ENCODE results near the gene SOHLH2.

The SOHLH2 gene

GRCh38 chr13:36214163-36214921, at the start of gene SOHLH2:
Gene SOHLH2, minus strand, starts transcription at chr13:36214556. Its CDS starts 30 bp downstream, at chr13:36214526.
- Mint-ChIP-seq H3K4me1 (ENCODE audit: low read depth) (no peaks in the 10 kb centered on the region), H3K27ac (no peak within 1 kb of the TSS), H3K4me3 (no peak within 1 kb of the TSS)

GRCh38 chr13:36261976-36262375, 47.6 kb upstream of the SOHLH2 start:
- peaks cover 3% of the 10 kb centered on the region for H3K27me3 Mint-ChIP-seq (ENCODE audit: low read depth)

More at GRCh38 chr13:36214163-36214921, at the start of gene SOHLH2:
- peaks cover 8% of the 10 kb centered on the region for H3K9me3 Mint-ChIP-seq
- no peaks in the 10 kb centered on the region for H3K36me3 Mint-ChIP-seq (ENCODE audit: low read depth)
- no peaks in the 10 kb centered on the region for H3K27me3 Mint-ChIP-seq (ENCODE audit: low read depth)

GRCh38 chr13:36261011-36261410, 46.7 kb upstream of the SOHLH2 start:
- Mint-ChIP-seq H3K4me1 (ENCODE audit: low read depth) (no peaks in the 10 kb centered on the region), H3K9me3 (no peaks in the 10 kb centered on the region), H3K27me3 (ENCODE audit: low read depth) (no peaks in the 10 kb centered on the region), H3K27ac (no peak overlapping the region), H3K4me3 (no peak overlapping the region), H3K36me3 (ENCODE audit: low read depth) (no peaks in the 10 kb centered on the region)

More at GRCh38 chr13:36261976-36262375, 47.6 kb upstream of the SOHLH2 start:
- Mint-ChIP-seq H3K4me1 (ENCODE audit: low read depth) (no peaks in the 10 kb centered on the region), H3K4me3 (no peak overlapping the region), H3K27ac (no peak overlapping the region), H3K36me3 (ENCODE audit: low read depth) (no peaks in the 10 kb centered on the region), H3K9me3 (no peaks in the 10 kb centered on the region)

GRCh38 chr13:36259361-36260137, 45.2 kb upstream of the SOHLH2 start:
- Mint-ChIP-seq H3K27me3 (ENCODE audit: low read depth) (no peaks in the 10 kb centered on the region), H3K9me3 (no peaks in the 10 kb centered on the region), H3K27ac (no peak overlapping the region), H3K36me3 (ENCODE audit: low read depth) (no peaks in the 10 kb centered on the region), H3K4me3 (no peak overlapping the region), H3K4me1 (ENCODE audit: low read depth) (no peaks in the 10 kb centered on the region)

- Mint-ChIP-seq H3K9me3 (no peaks in the 10 kb centered on the region), H3K36me3 (ENCODE audit: low read depth) (no peaks in the 10 kb centered on the region), H3K4me3 (no peak overlapping the region), H3K4me1 (ENCODE audit: low read depth) (no peaks in the 10 kb centered on the region), H3K27ac (no peak overlapping the region), H3K27me3 (ENCODE audit: low read depth) (no peaks in the 10 kb centered on the region)
Observed at GRCh38 chr13:36258831-36259230, 44.5 kb upstream of the SOHLH2 start.

- H3K4me1 Mint-ChIP-seq (ENCODE audit: low read depth) = no peaks in the 10 kb centered on the region
- H3K36me3 Mint-ChIP-seq (ENCODE audit: low read depth) = no peaks in the 10 kb centered on the region
- H3K27me3 Mint-ChIP-seq (ENCODE audit: low read depth) = no peaks in the 10 kb centered on the region
- H3K4me3 Mint-ChIP-seq = no peak overlapping the region
- no peaks in the 10 kb centered on the region for H3K9me3 Mint-ChIP-seq
- no peak overlapping the region for H3K27ac Mint-ChIP-seq
Observed at GRCh38 chr13:36251526-36251925, 37.2 kb upstream of the SOHLH2 start.

GRCh38 chr13:36251017-36251416, 36.7 kb upstream of the SOHLH2 start:
- H3K4me3 Mint-ChIP-seq = no peak overlapping the region

GRCh38 chr13:36248700-36249099, 34.3 kb upstream of the SOHLH2 start:
- Mint-ChIP-seq H3K36me3 (ENCODE audit: low read depth) (no peaks in the 10 kb centered on the region), H3K9me3 (peaks cover 4% of the 10 kb centered on the region), H3K27ac (no peak overlapping the region), H3K27me3 (ENCODE audit: low read depth) (no peaks in the 10 kb centered on the region), H3K4me3 (no peak overlapping the region), H3K4me1 (ENCODE audit: low read depth) (no peaks in the 10 kb centered on the region)

More at GRCh38 chr13:36251017-36251416, 36.7 kb upstream of the SOHLH2 start:
- Mint-ChIP-seq H3K9me3 (peaks cover under 1% of the 10 kb centered on the region), H3K27me3 (ENCODE audit: low read depth) (no peaks in the 10 kb centered on the region), H3K4me1 (ENCODE audit: low read depth) (no peaks in the 10 kb centered on the region), H3K27ac (no peak overlapping the region), H3K36me3 (ENCODE audit: low read depth) (no peaks in the 10 kb centered on the region)

GRCh38 chr13:36244990-36245389, 30.6 kb upstream of the SOHLH2 start:
- Mint-ChIP-seq H3K4me3 (no peak overlapping the region), H3K9me3 (peaks cover 4% of the 10 kb centered on the region), H3K36me3 (ENCODE audit: low read depth) (no peaks in the 10 kb centered on the region), H3K4me1 (ENCODE audit: low read depth) (no peaks in the 10 kb centered on the region), H3K27me3 (ENCODE audit: low read depth) (no peaks in the 10 kb centered on the region), H3K27ac (no peak overlapping the region)

- Mint-ChIP-seq H3K9me3 (peaks cover 4% of the 10 kb centered on the region), H3K4me3 (no peak overlapping the region), H3K4me1 (ENCODE audit: low read depth) (no peaks in the 10 kb centered on the region), H3K27me3 (ENCODE audit: low read depth) (no peaks in the 10 kb centered on the region), H3K27ac (no peak overlapping the region), H3K36me3 (ENCODE audit: low read depth) (no peaks in the 10 kb centered on the region)
Observed at GRCh38 chr13:36244073-36244472, 29.7 kb upstream of the SOHLH2 start.

- Mint-ChIP-seq H3K9me3 (peaks cover 4% of the 10 kb centered on the region), H3K36me3 (ENCODE audit: low read depth) (no peaks in the 10 kb centered on the region), H3K4me3 (no peak overlapping the region), H3K4me1 (ENCODE audit: low read depth) (no peaks in the 10 kb centered on the region), H3K27me3 (ENCODE audit: low read depth) (no peaks in the 10 kb centered on the region), H3K27ac (no peak overlapping the region)
Observed at GRCh38 chr13:36242761-36243160, 28.4 kb upstream of the SOHLH2 start.

- H3K4me1 Mint-ChIP-seq (ENCODE audit: low read depth) = no peaks in the 10 kb centered on the region
- no peak overlapping the region for H3K27ac Mint-ChIP-seq
- no peaks in the 10 kb centered on the region for H3K36me3 Mint-ChIP-seq (ENCODE audit: low read depth)
- no peaks in the 10 kb centered on the region for H3K27me3 Mint-ChIP-seq (ENCODE audit: low read depth)
- H3K9me3 Mint-ChIP-seq = no peaks in the 10 kb centered on the region
- H3K4me3 Mint-ChIP-seq = no peak overlapping the region
Observed at GRCh38 chr13:36231236-36231635, 16.9 kb upstream of the SOHLH2 start.

GRCh38 chr13:36224730-36225129, 10.4 kb upstream of the SOHLH2 start:
- Mint-ChIP-seq H3K36me3 (ENCODE audit: low read depth) (no peaks in the 10 kb centered on the region), H3K4me3 (no peak overlapping the region), H3K27me3 (ENCODE audit: low read depth) (no peaks in the 10 kb centered on the region), H3K4me1 (ENCODE audit: low read depth) (no peaks in the 10 kb centered on the region), H3K27ac (no peak overlapping the region), H3K9me3 (peaks cover 4% of the 10 kb centered on the region)

- H3K4me3 Mint-ChIP-seq = no peak overlapping the region
- H3K9me3 Mint-ChIP-seq = peaks cover 12% of the 10 kb centered on the region
- no peaks in the 10 kb centered on the region for H3K4me1 Mint-ChIP-seq (ENCODE audit: low read depth)
- no peaks in the 10 kb centered on the region for H3K27me3 Mint-ChIP-seq (ENCODE audit: low read depth)
- H3K36me3 Mint-ChIP-seq (ENCODE audit: low read depth) = no peaks in the 10 kb centered on the region
- H3K27ac Mint-ChIP-seq = no peak overlapping the region
Observed at GRCh38 chr13:36219883-36220282, 5.5 kb upstream of the SOHLH2 start.

GRCh38 chr13:36217456-36217855, 3.1 kb upstream of the SOHLH2 start:
- Mint-ChIP-seq H3K27me3 (ENCODE audit: low read depth) (no peaks in the 10 kb centered on the region), H3K36me3 (ENCODE audit: low read depth) (no peaks in the 10 kb centered on the region), H3K27ac (no peak overlapping the region), H3K4me1 (ENCODE audit: low read depth) (no peaks in the 10 kb centered on the region), H3K4me3 (no peak overlapping the region), H3K9me3 (peaks cover 8% of the 10 kb centered on the region)
